GM18907 (cell line): ENCODE measurements around the gene P2RX3.
"Not testable (repeated sequence)": the region's sequence is repeated elsewhere in the genome, so short reads cannot be mapped to it uniquely, and the experiment has no call there.

ENCODE experiments used
- ATAC-seq: cut with Tn5 transposase; IDR thresholded peaks from one replicate; pipeline ENCODE4 v1.9.1; 2021; ENCODE audit warnings: mild to moderate bottlenecking, moderate library complexity; ENCODE audit not compliant: unreplicated experiment

Gene P2RX3

GRCh38 chr11:57338142-57338541, at the start of gene P2RX3:
P2RX3 (plus strand) TSS chr11:57338352; CDS start chr11:57338551, 199 bp downstream.
- no peak for ATAC-seq

DNA sequence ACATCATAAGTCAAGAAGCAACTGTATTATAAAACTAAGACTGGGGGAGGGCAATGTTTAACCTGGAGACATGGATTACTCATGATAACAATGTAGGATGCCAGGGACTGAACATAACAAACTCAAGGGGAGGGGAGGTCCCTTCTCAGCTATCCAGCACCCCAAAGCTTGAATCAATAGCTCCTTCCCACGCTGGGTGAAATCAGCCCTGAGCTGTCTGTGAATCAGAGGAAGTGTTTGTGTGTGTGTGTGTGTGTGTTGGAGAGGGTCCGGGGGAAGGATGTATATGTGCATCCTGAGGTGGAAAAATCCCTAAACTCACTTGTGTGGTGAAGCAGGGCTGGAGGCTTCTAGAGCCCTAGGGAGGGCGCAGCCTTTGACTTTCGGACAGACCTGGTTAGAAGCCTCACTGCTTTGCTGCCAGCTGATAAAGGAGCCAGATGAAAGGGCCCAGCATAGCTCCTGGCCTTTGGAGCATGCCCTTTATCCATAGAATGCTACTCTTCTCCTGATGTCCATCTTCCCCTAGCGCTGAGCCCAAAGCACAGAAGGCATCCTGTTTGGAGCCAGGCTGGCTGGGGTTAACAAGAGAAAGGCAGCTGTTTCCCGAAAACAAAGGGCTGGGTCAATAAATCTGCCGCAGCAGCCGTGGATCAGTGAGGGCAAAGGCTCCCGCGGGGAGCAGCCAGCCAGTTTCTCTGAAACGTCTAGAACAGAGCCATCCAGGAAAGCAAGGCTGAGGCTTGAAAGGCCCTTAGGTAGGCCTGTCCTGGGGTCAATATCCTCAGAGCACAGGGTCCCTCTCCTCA, 49.2 kb upstream of the P2RX3 start:
- ATAC-seq: no peak

DNA sequence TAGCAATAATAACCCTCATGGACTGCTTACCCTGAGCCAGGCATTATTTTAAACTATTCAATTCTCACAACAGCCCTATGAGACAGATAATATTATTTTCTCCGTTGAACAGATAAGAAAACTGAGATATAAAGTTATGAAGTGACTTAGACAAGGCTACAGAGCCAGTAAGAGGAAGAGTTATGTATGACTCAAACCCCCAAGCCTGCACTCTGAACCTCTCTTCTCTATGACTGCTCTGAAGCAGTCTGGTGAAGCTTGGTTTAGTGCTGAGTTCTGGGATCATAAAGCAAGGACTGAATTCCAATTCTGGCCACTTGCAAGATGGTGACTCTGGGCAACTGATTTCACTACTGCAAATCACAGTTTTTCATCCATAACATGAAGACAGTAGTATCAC, 47.9 kb upstream of the P2RX3 start:
- no peak for ATAC-seq

- no peak for ATAC-seq
Measured at GRCh38 chr11:57294225-57295131, 43.7 kb upstream of the P2RX3 start.

DNA sequence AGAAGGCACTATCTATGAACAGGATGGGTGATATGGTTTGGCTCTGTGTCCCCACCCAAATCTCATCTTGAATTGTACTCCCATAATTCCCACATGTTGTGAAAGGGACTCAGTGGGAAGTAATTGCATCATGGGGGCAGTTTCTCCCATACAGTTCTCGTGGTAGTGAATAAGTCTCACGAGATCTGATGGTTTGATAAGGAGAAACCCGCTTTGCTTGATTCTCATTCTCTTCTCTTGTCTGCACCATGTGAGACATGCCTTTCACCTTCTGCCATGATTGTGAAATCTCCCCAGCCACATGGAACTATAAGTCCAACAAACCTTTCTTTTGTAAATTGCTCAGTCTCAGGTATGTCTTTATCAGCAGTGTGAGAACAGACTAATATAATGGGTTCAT, 41.9 kb upstream of the P2RX3 start:
- ATAC-seq: not testable (repeated sequence)

- ATAC-seq: no peak
Measured at GRCh38 chr11:57297221-57297620, 40.9 kb upstream of the P2RX3 start.

DNA sequence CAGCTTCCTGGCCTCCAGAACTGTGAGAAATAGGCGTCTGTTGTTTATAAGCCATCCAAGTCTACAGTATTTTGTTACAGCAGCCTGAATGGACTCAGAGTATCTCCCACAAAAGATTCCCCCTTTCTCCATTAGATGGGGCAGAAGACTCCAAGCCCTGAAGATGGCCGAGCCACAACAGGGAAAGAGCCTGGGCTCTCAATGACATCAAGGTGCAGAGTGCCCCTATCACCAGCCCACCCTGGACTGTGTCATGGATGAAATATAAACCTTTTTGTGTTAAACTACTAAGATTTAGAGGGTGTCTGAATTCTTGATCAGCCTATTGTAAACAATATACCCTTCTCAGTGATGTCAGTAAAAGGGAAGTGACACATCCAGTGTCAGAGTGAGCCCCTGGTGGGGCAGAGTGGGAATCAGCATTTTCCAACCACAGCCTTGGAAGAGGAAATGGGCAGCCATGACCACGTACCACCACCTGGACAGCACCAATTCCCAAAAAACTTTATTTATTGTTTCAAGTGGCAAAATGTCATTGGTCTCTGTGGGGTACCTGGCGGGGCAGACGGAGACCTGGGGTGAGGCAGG, 38.9 kb upstream of the P2RX3 start:
- no peak for ATAC-seq

DNA sequence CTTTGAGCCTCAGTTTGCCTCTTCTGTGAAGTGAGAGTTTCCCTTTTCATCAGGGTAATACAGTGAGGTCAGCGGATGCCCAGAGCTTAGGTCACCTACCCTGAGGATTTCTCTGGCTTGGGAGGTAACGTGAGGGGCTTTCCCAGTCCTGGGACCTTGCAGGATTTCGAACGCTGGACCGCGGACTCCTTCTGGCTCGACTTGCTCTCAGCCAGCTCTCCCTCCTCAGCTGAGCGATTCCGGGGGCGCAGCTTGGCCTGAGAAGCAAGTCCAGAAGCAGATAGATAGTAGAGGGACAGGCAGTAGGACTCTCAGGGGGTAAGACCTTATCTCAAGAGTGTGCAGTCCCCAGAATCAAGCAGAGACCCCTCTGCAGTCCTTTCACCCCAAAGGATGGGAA, 37.4 kb upstream of the P2RX3 start:
- ATAC-seq: no peak

DNA sequence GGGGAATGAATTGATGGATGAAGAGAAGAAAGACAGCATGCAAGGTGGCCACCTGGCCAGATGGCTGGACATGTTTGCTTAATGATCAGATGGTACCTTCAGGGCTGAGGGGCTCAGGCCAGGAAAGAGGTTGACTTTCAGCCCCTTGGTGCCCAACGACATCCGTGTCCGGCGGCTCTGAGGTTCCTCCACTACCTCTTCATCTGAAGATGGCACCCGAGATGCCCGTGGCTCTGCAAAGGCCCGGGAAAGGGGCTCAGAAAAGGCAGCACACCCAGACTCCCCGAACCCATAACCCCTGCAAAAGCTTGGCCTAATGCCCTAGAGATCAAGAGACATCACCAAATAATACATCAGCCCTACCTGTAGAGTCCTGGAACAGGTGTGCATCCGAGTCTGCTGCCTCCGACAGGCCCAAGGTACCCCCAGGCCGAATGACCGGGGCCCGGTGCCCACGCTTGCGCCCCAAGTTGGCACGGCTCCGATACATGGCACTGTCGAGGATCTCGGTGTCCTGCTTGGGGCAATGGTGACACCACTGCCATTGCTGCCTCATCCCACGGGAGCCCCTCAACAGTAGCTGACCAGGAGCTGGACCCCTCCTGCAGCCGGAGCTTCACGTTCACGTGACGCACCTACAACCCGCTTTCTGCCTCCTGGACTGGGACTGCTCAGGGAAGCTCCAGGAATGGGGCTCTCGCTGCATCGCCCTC, 36.3 kb upstream of the P2RX3 start:
- ATAC-seq: no peak

DNA sequence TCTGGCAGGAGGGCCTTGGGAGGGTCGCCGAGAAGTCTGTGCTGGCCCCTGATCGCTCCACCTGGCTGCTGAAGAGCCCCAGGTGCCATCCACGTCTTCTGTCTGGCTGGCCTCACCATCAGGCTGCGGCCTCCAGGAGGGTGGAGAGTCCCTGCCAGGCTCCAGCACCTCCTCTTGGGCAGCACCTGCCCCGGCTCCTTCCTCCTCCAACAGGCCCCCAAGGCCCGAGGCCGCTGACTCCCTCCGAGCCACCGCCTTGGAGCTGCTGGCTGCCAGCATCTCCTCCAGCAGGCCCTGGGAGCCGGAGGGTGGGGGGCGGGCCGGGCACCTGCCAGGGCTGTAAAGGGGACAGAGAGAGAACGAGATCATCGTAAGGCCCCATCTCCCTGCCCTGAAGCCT, 35.7 kb upstream of the P2RX3 start:
- no peak for ATAC-seq

- ATAC-seq: no peak
Measured at GRCh38 chr11:57303280-57303989, 34.7 kb upstream of the P2RX3 start.

DNA sequence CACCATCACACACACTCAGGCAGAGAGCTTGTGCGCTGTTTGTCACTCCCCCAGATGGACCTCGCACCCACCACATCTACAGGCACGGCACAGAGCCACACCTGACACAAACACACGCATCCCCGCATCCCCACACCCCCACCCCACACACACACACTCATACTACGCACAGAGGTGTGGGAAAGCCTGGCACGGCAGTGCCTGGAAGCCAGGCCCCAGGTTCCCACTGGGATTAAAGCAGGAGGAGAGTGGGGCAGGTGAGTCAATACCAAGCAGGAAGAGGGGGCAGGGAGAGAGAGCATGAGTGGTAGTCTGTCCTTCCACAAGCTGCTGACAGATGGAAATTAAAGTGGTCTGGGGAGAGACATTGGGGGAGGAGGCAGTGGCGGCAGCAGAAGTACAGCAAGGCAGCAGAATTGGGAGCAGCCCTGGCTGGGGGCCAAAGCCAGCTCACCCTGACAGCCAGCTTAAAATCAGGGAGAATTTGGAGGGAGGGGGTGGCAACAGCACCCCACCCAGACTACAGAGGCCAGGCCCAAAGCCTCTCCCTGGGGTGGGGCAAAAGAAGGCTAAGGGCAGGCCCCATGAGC, 34.1 kb upstream of the P2RX3 start:
- no peak for ATAC-seq

- no peak for ATAC-seq
Measured at GRCh38 chr11:57305523-57305922, 32.6 kb upstream of the P2RX3 start.

DNA sequence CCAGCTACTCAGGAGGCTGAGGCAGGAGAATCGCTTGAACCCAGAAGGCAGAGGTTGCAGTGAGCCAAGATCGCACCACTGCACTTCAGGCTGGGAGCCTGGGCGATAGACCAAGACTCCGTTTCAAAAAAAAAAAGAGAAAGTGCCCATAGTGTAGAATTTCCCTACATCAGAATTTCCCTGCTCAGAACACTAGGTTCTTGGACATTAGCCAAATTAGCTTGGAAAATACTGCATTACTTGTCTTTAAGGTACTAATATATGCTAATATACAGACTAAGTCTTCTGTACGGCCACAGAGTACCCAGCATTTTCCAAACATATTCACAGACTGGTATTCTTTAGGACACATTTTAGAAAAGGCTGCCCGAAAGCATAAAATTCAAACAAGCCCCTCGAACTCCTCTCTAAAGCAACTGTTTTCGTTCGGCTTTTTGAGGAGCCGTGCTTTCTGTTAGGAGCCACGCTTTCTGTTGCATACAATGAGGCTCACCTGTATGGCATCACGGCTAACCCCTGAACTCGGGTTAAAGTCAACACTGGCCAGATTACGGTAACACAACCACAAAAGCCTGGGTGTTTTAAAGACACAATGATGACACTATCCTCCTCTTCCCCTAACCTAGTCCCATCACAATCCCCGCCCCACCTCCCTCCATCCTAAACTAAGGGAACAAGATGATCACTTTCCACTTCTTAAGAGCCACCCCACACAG, 31.8 kb upstream of the P2RX3 start:
- no peak for ATAC-seq

DNA sequence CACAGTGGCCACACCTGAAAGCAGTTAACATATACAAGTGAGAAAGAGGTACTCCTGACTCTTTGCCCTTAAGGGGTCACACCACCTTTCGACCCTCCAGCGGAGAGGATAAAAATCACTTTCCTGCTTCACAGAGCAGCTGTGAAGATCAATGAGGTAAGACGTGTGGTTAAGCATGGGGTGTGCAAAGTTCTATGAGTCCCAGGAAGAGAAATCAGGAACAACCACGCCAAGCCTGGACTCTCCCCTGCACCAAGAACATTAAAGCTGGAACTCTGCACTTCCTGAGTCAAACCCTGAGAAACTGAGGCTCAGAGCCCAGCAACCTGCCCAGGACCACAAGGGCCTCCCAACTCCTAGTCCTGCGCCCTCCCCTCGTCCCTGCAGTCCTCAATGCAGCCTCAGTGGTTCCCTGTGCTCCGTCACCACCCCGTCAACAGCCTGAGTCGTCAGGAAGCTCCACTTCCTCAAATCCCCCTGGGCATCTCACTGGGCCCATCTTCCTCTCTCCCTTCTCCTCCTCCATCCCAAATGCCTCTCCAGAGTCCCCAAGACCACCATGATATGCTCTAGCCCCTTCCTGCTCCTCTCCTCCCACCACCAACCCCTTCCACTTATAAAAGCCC, 31.1 kb upstream of the P2RX3 start:
- no peak for ATAC-seq

DNA sequence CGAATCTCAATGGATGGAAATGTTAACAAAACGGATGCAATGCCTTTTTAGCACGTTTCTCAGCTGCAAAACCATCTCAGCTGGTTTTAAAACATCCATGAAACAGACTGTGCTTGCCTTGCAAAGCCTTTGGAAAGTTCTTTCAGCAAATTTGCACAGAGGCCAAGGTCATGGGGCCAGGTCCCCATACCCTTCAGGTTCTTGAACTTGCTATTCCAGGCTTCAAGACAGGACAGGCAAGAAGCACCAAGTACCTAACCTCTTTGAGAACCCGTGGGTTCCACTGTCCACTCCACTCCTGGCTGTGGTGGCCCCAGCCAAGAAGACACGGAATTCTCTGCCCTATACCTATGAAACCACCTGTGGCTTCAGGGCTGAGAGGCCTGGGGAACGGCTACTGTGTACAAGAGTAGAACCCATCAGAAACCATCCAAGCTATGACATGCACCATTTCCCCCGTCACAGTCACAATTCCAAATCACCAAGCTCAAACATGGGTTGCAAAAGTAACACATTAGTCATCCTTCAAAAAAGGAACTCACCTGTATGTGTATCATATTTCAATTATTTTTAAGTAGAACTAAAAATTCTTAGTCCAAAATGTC, 30.4 kb upstream of the P2RX3 start:
- ATAC-seq: no peak

DNA sequence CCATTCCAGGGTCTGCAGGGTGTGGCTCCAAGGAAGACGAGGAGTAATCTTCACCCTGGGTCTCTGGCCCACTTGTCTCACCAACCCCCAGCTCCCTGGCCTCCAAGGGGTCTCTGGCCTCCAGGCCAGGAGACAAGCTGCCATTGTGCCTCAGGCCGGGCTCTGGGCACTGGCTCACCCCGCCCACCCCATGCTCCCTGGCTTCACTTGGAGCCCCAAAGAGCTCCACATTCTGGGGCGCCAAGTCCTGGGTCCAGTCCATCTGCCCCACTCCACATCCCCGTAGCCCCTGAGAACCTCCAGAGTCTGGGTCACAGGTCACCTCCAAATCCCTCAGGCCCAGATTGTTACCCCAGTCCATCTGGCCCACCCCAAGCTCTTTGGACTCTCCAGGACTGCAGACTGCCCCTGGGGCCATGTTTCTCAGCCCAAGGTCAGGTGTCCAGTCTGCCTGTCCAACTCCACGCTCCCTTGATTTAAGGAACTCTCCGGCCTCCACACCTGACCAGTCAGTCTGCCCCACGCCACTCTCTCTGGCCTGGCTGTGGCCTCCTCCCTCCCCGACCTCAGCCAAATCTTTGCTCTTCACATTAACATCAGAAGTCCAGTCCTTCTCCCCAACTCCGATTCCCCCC, 29.6 kb upstream of the P2RX3 start:
- no peak for ATAC-seq
